ENCODE data around the gene RAD18.

The RAD18 gene

GRCh38 chr3:8891303-8891702, 72.0 kb downstream of the RAD18 start:
- DNase-seq, result no peak

DNA sequence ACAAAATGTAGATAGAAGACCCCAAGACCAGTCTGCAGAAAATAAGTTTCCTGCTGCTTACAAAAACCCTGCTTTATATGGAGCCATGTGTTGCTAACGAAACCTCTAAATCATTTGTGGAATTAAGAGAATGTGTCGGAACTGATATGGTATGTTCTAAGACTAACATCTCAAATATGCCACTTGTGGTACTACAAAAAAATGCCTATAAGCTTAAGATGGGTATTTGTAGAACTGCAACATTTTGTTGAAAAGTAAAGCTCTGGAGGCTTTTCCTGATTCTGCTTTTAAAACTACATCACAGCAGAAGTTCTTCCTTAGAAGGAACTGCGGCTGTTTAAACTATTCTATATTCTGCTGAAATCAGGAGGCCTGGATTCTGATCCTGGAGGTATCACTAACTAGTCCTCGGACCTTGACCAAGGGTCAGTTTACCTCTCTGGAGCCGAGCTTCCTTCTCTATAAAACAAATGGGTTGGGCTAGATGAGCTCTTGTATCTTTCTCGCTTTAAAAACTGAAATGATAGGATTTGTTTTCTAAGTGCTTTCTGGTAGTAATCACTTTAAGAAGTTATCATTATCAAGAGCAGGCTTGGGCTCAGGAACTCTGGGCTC, 74.9 kb downstream of the RAD18 start:
- no peak for DNase-seq

GRCh38 chr3:8887435-8888300, 75.6 kb downstream of the RAD18 start:
- no peak for DNase-seq

- DNase-seq, result no peak
Observed at GRCh38 chr3:8886546-8886945, 76.7 kb downstream of the RAD18 start.

- DNase-seq, result no peak
Observed at GRCh38 chr3:8885536-8886316, 77.5 kb downstream of the RAD18 start.

- DNase-seq, result no peak
Observed at GRCh38 chr3:8884630-8885290, 78.5 kb downstream of the RAD18 start.

DNA sequence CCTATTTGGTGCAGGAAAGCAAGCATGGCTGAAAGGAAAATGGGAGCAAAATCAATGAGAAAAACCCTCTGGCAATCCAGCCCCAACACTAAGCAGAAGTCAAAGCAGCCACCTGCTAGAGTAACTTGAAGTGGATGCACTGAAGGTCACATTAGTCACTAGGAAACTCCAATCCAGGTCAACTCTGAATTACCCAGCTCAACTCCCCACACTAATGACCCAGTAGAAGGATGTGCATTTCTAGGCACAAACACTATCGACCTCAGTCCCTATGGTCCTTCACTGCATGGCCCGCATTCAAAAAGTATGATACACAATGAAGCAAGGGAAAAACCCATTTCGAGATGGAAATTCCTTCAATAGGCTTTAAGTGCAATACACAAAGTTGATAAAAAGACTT, 80.6 kb downstream of the RAD18 start:
- no peak for DNase-seq

DNA sequence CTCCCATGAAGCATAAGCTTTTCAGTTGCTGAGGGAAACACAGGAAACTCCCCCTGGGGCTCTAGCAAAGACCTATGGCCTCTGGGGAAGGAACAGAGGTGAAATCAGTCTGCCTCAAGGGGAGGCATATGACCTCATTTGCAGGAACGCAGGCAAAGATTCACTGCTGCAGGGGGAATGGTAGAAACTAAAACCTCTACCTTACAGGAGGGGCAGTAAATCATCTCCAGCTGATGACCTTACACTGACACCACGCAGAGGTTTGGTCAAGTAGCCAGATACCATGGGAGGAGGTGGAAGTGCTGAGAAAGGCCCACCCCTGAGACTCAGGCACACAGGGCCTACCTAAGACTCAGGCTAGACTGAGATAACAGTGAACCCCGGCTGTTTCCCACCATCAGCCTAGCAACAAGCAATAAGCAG, 81.1 kb downstream of the RAD18 start:
- no peak for DNase-seq

DNA sequence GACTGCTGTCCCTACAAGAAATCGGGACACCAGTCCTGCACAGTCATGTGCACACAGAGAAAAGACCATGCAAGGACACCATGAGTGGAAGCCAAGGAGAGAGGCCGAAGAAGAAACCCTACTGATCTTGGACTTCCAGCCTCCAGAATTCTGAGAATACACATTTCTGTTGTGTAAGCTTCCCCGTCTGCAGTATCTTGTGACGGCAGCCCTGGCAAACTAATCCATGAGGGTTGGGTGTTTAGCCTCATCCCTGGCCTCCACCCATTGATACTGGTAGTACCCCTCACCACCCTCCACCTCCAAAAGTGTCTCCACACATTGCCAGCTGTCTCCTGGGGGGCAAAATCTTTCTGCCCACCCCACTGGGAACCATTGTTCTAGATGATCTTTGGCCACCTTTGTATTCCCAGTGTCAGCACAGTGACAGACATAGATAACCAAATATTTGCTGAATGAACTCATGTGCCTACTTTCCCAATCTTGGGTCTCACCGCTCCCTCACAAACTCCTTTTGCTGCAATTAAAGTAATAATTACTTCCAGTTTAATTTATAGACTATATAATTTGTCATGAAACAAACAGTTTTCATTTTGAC, 83.8 kb downstream of the RAD18 start:
- DNase-seq, result no peak

GRCh38 chr3:8875836-8876235, 87.4 kb downstream of the RAD18 start:
- no peak for DNase-seq

- DNase-seq, result no peak
Observed at GRCh38 chr3:8873740-8874139, 89.5 kb downstream of the RAD18 start.

GRCh38 chr3:8872261-8872660, 91.0 kb downstream of the RAD18 start:
- no peak for DNase-seq

GRCh38 chr3:8871306-8871705, 92.0 kb downstream of the RAD18 start:
- DNase-seq, result no peak

- no peak for DNase-seq
Observed at GRCh38 chr3:8870134-8870533, 93.1 kb downstream of the RAD18 start.

DNA sequence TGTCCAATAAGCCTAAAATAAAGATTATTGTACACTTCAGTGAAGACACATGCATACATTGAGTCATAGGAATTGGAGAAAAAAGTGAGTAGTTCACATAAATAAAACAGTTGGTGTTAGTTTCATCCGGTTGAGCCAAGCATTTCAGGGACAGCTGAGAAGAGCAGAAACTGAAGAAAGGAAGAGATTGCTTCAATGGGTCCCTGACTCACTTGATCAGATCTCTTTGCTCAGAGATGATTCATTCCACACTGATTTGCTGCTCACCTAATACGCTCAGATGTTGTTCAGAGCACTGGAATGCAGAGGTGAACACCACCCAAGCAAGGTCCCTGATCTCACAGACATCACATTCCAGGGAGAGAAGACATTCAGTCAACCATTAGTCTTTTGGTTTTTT, 93.7 kb downstream of the RAD18 start:
- DNase-seq, result no peak

DNA sequence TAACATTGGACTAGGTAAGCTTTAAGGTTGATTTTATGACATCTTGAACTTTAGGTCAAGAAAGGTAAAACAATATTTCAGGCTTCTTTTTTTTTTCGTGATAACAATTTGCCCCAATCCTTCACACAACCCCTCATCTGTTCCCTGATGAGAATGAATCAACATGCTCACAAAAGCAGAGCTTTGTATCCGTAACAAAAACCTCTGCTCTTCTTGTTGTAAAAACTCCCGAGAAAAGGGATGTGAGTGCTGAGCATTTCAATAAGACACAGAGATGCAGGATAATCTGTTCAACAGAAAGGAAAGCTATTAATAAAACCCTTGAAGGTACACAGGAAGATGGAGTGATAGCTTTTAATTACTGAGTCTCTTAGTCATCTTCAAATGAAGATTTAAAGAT, 94.3 kb downstream of the RAD18 start:
- DNase-seq, result no peak

DNA sequence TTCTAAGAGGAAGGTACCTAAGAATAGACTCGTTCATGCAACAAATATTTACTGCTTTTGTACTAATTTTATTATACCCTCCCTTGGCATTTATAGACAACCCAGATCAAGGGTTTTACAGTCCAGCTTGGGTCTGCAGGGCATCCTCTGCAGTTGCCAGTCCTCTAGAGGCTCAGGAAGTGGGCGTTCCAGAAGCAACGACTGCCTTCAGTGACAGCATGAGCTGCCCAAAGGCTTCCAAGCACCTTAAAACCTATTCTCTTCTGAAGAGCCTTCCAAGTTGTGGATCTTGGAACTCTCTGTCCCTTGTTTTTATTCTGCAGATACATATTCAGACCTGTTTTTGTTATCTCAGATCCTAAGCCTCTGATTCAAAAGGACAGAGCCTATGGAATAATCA, 95.6 kb downstream of the RAD18 start:
- DNase-seq, result no peak

DNA sequence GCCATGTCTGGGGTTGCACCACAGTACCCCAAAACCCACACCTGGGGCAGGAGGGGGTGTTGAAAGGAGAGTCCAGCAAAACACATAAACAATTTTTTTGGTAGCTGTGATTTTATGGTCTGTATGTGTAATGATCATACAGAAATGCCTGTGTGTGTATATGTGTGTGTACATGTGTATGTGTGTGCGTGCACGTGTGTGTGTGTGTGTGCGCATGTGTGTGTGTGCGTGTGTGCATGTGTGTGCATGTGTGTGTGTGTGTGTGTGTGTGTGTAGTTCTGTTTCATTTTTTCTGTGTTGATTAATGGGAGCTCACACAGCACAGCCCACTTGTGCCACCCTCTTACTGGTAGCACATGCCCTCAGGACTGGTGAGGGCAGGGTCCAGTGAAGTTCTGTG, 97.6 kb downstream of the RAD18 start:
- DNase-seq, result no peak

- DNase-seq, result no peak
Observed at GRCh38 chr3:8864402-8865350, 98.6 kb downstream of the RAD18 start.

DNA sequence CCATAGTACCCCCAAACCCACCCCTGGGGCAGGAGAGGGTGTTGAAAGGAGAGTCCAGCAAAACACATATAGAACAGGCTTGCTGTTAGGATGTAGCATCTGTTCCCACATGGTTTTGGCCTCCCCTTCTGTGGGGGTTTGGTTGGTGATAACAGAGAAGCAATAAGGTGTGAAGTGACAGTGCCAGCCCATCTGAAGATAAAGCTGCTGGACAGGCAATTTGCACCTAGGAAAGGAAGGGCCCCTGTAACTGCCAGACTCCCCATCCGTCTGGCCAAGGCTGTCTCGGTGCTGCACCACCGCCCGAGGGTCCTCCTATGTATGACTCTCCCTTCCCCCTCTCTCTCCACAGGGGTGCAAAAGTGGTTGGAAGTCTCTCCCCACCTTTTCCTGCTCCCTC, 99.4 kb downstream of the RAD18 start:
- no peak for DNase-seq

GRCh38 chr3:8857720-8858367, 105.4 kb downstream of the RAD18 start:
- DNase-seq, result no peak
